ENCODE results near the gene C20orf141.

C20orf141 gene

DNA sequence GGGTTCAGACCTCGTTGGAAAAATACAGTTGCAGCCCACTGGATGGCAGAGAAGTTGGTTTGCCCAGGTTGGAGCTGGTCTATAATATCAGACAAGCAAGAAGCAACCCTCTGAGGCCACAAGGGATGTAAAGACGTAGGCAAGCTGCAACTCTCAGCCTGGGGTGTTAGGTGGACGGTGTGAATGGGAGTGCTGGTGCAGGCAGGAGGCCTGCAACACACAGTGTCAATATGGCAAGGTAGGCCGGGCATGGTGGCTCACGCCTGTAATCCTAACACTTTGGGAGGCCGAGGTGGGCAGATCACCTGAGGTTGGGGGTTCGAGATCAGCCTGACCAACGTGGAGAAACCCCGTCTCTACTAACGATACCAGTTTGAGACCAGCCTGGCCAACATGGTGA is 36.3 kb downstream of the C20orf141 start:
- H3F3A ChIP-seq (ENCODE audit: insufficient read depth), result no peaks in the 10 kb centered on the region
- H3K9me2 ChIP-seq (replicated peaks; ENCODE audit: insufficient read depth, low read length), result no peaks in the 10 kb centered on the region
- no peak overlapping the region for H3K4me3 ChIP-seq (ENCODE audit: insufficient read depth, low read length, poor library complexity, severe bottlenecking)
- TF ChIP-seq, protein P1, sequence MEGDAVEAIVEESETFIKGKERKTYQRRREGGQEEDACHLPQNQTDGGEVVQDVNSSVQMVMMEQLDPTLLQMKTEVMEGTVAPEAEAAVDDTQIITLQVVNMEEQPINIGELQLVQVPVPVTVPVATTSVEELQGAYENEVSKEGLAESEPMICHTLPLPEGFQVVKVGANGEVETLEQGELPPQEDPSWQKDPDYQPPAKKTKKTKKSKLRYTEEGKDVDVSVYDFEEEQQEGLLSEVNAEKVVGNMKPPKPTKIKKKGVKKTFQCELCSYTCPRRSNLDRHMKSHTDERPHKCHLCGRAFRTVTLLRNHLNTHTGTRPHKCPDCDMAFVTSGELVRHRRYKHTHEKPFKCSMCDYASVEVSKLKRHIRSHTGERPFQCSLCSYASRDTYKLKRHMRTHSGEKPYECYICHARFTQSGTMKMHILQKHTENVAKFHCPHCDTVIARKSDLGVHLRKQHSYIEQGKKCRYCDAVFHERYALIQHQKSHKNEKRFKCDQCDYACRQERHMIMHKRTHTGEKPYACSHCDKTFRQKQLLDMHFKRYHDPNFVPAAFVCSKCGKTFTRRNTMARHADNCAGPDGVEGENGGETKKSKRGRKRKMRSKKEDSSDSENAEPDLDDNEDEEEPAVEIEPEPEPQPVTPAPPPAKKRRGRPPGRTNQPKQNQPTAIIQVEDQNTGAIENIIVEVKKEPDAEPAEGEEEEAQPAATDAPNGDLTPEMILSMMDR (IDR thresholded peaks at IDR 0.05; ENCODE audit: insufficient read depth, low read length, poor library complexity, severe bottlenecking), result no peak
- no peak for TF ChIP-seq EZH2phosphoT487 (conservative IDR thresholded peaks at IDR 0.05; ENCODE audit: low read length)
- no peaks in the 10 kb centered on the region for H3K79me2 ChIP-seq (ENCODE audit: insufficient read depth, low read length)
- no peak overlapping the region for H3K4me2 ChIP-seq (ENCODE audit: low read depth, low read length, poor library complexity, severe bottlenecking)
- H3K9me3 ChIP-seq (ENCODE audit: insufficient read depth, low read length), result no peaks in the 10 kb centered on the region
- no peaks in the 10 kb centered on the region for H3K27me3 ChIP-seq (ENCODE audit: low read length)
- no peaks in the 10 kb centered on the region for H3K36me3 ChIP-seq (ENCODE audit: low read length)
- H4K20me1 ChIP-seq (ENCODE audit: low read depth, low read length), result no peaks in the 10 kb centered on the region
- H3K27ac ChIP-seq (ENCODE audit: low read depth, low read length), result no peak overlapping the region
- H2AFZ ChIP-seq (ENCODE audit: low read depth, low read length, severe bottlenecking), result no peak overlapping the region
- no peak overlapping the region for H3K9ac ChIP-seq (ENCODE audit: low read length)

DNA sequence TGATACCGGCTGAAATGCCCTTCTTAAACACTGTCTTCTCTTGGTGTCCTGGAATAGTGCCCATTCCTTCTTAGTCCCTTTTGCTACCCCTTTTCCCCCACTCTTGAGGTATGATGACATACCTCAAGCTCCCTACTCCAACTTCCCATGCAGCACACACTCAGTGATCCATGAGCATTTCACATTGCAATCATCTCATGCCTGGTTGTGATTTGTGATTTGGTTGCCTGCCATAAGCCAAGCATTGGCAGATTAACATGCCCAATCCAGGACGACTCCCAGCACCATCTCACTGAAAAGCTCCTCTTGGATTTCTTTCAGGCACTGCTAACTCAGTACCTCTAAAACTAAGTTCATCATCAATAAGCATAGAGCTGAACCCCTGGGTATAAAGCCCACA is 43.8 kb downstream of the C20orf141 start:
- TF ChIP-seq EZH2phosphoT487 (conservative IDR thresholded peaks at IDR 0.05; ENCODE audit: low read length), result no peak
- TF ChIP-seq, protein P1 (IDR thresholded peaks at IDR 0.05; ENCODE audit: insufficient read depth, low read length, poor library complexity, severe bottlenecking), result no peak
- Histone ChIP-seq H4K20me1 (ENCODE audit: low read depth, low read length) (no peaks in the 10 kb centered on the region), H3K36me3 (ENCODE audit: low read length) (no peaks in the 10 kb centered on the region), H3K9ac (ENCODE audit: low read length) (no peak overlapping the region), H3K27me3 (ENCODE audit: low read length) (no peaks in the 10 kb centered on the region), H3K4me2 (ENCODE audit: low read depth, low read length, poor library complexity, severe bottlenecking) (no peak overlapping the region), H3K4me3 (ENCODE audit: insufficient read depth, low read length, poor library complexity, severe bottlenecking) (no peak overlapping the region), H3K9me2 (replicated peaks; ENCODE audit: insufficient read depth, low read length) (no peaks in the 10 kb centered on the region), H3F3A (ENCODE audit: insufficient read depth) (no peaks in the 10 kb centered on the region), H3K27ac (ENCODE audit: low read depth, low read length) (no peak overlapping the region), H3K9me3 (ENCODE audit: insufficient read depth, low read length) (no peaks in the 10 kb centered on the region), H2AFZ (ENCODE audit: low read depth, low read length, severe bottlenecking) (no peak overlapping the region), H3K79me2 (ENCODE audit: insufficient read depth, low read length) (no peaks in the 10 kb centered on the region)

DNA sequence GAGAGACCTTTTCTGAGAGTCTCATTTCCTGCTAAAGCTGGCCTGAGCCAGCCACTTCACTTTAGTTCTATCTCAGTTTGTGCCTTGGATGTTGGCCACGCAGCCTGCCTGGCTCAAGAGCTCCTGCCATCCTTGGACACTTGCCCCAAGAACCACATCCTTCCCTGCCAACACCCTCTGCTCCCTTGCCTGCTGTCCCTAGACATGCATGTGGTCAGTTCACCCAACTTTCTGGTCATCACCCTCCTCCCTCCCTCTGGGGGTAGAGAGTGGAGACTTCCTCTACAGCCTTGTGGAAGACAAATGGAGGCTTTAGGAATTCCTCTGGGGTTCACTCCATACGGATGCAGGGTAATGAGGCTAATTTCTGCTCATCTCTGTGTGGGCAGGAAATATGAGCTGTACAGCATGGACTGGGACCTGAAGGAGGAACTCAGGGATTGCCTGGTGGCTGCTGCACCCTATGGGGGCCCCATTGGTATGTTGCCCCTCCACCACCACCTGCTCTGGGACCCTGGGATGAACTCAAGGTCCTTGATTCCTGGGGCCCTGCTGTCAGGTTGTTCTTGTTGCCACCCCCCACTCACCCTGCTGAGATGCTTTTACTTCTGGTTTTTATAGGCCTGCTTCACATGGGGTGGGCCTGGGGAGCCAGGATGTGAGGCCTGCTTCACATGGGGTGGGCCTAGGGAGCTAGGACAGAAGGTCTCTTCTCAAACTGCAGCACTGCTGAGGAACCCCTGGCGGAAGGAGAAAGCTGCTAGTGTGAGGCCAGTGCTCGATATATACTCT is 44.7 kb downstream of the C20orf141 start:
- Histone ChIP-seq H3K9me2 (replicated peaks; ENCODE audit: insufficient read depth, low read length) (no peaks in the 10 kb centered on the region), H3K27me3 (ENCODE audit: low read length) (no peaks in the 10 kb centered on the region), H3K9me3 (ENCODE audit: insufficient read depth, low read length) (no peaks in the 10 kb centered on the region), H3K9ac (ENCODE audit: low read length) (no peak overlapping the region), H3F3A (ENCODE audit: insufficient read depth) (no peaks in the 10 kb centered on the region), H3K36me3 (ENCODE audit: low read length) (no peaks in the 10 kb centered on the region), H3K4me2 (ENCODE audit: low read depth, low read length, poor library complexity, severe bottlenecking) (no peak overlapping the region), H4K20me1 (ENCODE audit: low read depth, low read length) (no peaks in the 10 kb centered on the region), H3K4me3 (ENCODE audit: insufficient read depth, low read length, poor library complexity, severe bottlenecking) (no peak overlapping the region), H3K27ac (ENCODE audit: low read depth, low read length) (no peak overlapping the region), H3K79me2 (ENCODE audit: insufficient read depth, low read length) (no peaks in the 10 kb centered on the region), H2AFZ (ENCODE audit: low read depth, low read length, severe bottlenecking) (no peak overlapping the region)
- TF ChIP-seq, protein P1 (IDR thresholded peaks at IDR 0.05; ENCODE audit: insufficient read depth, low read length, poor library complexity, severe bottlenecking), result no peak
- no peak for TF ChIP-seq EZH2phosphoT487 (conservative IDR thresholded peaks at IDR 0.05; ENCODE audit: low read length)
